BJ (cell line): Measurements from ENCODE around the gene CCNG2. TPM values are rescaled to one million over a fixed set of nuclear protein-coding genes. Genes with fewer than 3 reads are reported as not detected.

Source experiments
- CTCF ChIA-PET: fragments of 350-600 bp; formaldehyde crosslinking; extraction: SDS; loops from one replicate; lab custom pipeline; 2021; ENCODE audit warnings: antibody characterized with exemption, inconsistent platforms; lab: Yijun Ruan, JAX
- POLR2A ChIA-PET: fragments of 300-600 bp; sonication (Branson Sonifier 250); formaldehyde crosslinking; extraction: SDS; loops from one replicate; lab custom pipeline; 2021; ENCODE audit warnings: antibody characterized with exemption; lab: Charles Lee
- DNase-seq: peaks from one replicate; pipeline ENCODE4 v3.0.0-alpha.2; 2011; ENCODE audit warnings: low read depth
- H3K27me3 ChIP-seq: 2 replicates; pipeline ENCODE4 v1.6.0; 2011; ENCODE audit warnings: low read length; ENCODE audit not compliant: control insufficient read depth, insufficient read depth
- H3K36me3 ChIP-seq: 2 replicates; pipeline ENCODE4 v1.5.1; 2011; ENCODE audit warnings: low read length; ENCODE audit not compliant: control insufficient read depth, insufficient read depth
- H3K4me3 ChIP-seq: 2 replicates; pipeline ENCODE4 v1.5.1; 2011; ENCODE audit warnings: low read depth, mild to moderate bottlenecking, control low read depth, low read length
- polyA plus RNA-seq: library from polyadenylated mRNA; depleted of rRNA; stranded (reverse); fragments of >200 nt; gene quantifications from 2 replicates; pipeline ENCODE4 v1.2.3, GENCODE V29; 2011
- TF ChIP-seq, protein P1 (sequence below): IDR thresholded peaks from 2 replicates; pipeline ENCODE4 v1.5.1; 2011; ENCODE audit warnings: low read depth, mild to moderate bottlenecking, control low read depth, inconsistent platforms, low read length, moderate library complexity; ENCODE audit not compliant: insufficient read depth

CCNG2 gene
- polyA plus RNA-seq, 1 experiment = 9.0 TPM

DNA sequence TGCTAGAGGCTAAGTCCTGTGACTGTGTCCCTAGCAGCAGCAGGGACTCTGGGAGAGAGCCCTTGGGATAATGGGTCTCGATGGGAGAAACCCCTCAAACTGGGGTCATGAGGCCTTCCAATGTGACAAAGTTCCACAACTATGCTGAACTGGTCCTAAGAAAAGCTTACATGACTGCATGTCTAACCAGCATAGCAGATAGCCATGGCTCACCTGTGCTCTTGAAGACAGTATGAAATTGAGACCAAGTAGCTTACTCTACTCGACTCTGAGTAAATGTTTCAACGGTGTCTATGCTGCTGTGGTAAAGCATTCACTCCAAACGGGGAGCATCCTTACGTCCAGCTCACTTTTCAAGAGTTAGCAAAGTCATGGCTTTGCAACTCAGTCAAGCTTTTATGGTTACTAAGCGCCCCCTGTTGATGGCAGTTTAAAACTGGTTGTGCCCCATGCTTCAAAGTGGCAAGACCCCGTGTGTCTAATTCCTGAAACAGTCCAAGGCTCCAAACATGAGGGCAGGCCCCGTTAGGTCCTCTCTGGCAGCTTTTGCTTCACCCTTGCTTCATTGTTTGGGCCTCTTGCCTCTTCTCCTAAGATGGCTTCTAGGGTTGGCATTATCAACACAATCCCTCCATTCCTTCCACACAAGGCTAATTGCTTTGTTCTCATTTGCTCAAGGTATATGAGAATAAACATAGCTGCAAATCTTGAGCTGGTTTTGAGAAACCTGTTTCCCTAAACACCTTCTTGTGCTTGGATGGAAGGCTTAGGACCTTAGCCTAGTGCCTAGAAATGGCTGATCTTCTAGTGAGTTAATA lies 46.6 kb downstream of the CCNG2 start:
- peak; percentile 18 for DNase-seq
- POLR2A ChIA-PET = interaction anchor here (0.6 kb wide), 1 partner anchor 153 kb away, joined by 11 read pairs; no protein-coding TSS in a partner anchor
- CTCF ChIA-PET = interaction anchor here (0.6 to 10.1 kb wide), 45 partner anchors 8 to 774 kb away, joined by 3 to 120 read pairs (median 5); no protein-coding TSS in a partner anchor
- Histone ChIP-seq H3K36me3 (no peaks in the 10 kb centered on the region), H3K4me3 (no peak overlapping the region), H3K27me3 (peaks cover 4% of the 10 kb centered on the region)
- TF ChIP-seq, protein P1, sequence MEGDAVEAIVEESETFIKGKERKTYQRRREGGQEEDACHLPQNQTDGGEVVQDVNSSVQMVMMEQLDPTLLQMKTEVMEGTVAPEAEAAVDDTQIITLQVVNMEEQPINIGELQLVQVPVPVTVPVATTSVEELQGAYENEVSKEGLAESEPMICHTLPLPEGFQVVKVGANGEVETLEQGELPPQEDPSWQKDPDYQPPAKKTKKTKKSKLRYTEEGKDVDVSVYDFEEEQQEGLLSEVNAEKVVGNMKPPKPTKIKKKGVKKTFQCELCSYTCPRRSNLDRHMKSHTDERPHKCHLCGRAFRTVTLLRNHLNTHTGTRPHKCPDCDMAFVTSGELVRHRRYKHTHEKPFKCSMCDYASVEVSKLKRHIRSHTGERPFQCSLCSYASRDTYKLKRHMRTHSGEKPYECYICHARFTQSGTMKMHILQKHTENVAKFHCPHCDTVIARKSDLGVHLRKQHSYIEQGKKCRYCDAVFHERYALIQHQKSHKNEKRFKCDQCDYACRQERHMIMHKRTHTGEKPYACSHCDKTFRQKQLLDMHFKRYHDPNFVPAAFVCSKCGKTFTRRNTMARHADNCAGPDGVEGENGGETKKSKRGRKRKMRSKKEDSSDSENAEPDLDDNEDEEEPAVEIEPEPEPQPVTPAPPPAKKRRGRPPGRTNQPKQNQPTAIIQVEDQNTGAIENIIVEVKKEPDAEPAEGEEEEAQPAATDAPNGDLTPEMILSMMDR = peak; percentile 81

DNA sequence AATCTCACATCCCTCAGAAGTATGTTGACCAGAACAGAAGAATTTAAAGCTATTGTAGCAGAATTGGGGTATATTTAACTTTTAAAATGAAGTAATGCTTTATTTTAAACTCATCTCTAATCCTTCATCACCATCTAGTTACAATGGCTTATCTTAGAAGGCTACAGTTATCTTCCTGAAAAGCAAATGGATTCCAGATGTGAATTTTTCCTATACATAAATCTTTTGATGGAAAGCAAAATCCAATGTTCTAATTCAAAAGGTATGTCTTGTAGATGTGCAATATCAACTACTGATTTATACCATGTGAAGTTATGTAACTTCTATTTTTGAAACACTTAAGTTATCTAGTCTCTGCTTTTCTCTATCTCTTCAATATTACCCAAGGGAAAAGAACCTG lies 47.6 kb downstream of the CCNG2 start:
- DNase-seq = no peak
- TF ChIP-seq, protein P1 = no peak
- no peak overlapping the region for H3K4me3 ChIP-seq
- H3K27me3 ChIP-seq = peaks cover 4% of the 10 kb centered on the region
- no peaks in the 10 kb centered on the region for H3K36me3 ChIP-seq
- ChIA-PET CTCF (interaction anchor here (0.7 to 10.1 kb wide), 23 partner anchors 8 to 775 kb away, joined by 3 to 120 read pairs (median 6); no protein-coding TSS in a partner anchor), POLR2A (no interaction called here)

DNA sequence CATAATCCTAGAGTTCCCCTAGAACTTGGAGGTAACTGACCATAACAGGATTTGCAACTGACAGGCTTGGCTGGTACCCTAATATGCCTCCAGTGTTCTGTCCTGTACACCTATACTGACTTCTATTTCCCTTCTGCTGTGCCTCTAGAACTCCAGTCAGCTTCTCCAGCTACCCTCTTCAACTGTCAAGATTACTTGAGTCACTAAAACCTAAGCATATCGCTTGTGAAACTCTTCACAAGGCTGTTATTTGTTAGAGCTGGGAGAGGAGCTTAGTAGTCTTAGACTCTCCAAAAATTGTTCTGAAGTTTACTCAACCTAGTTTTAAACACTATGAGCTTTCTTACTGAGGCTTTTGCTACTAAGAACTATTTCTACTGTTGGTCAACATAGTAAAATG lies 52.0 kb downstream of the CCNG2 start:
- ChIA-PET POLR2A (no interaction called here), CTCF (interaction anchor here (1.7 kb wide), 1 partner anchor 114 kb away, joined by 13 read pairs; no protein-coding TSS in a partner anchor)
- Histone ChIP-seq H3K4me3 (no peak overlapping the region), H3K27me3 (peaks cover 5% of the 10 kb centered on the region), H3K36me3 (no peaks in the 10 kb centered on the region)
- TF ChIP-seq, protein P1 = no peak
- no peak for DNase-seq

DNA sequence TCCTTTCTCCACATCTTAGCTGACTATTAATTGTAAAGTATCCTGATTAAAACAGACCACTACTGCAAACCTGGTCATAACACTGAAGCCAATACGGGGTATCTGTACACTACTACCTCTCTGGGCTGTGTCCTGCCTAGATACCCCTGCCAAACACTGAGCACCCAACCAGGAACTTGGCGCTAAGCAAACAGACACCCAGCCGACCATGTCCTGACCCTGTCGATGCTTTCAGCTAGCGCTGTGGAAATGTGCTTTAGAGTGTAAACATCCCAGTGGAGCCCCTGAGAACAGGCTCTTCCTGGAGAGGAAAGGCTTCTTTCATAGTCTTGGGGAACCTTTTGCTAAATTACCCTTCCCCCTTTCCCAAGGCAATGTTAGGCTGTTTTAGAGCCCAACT lies 52.9 kb downstream of the CCNG2 start:
- Histone ChIP-seq H3K36me3 (no peaks in the 10 kb centered on the region), H3K4me3 (no peak overlapping the region), H3K27me3 (peaks cover 5% of the 10 kb centered on the region)
- ChIA-PET POLR2A (no interaction called here), CTCF (interaction anchor here (0.7 to 1.7 kb wide), 3 partner anchors 21 to 115 kb away, joined by 3 to 13 read pairs (median 3); no protein-coding TSS in a partner anchor)
- no peak for DNase-seq
- TF ChIP-seq, protein P1 = no peak

DNA sequence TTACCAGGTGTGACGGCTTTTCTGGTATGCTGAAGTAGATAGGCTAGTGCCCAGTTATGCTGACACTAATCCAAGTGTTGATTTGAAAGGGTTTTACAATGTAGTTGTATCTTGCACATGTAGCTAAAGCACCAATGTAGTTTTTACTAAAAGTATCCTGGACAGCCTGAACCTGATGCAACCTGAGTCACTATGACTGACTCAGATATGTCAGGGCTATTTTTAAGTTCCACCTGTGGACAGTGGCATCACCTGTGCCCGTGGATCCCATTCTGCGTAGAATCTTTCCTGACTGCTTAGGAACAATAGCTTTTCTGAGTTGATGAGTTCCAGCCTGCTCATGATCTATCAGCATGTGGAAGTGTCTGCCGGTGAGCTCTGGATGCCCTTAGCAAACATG lies 58.1 kb downstream of the CCNG2 start:
- POLR2A ChIA-PET = no interaction called here

More for the DNA sequence above, 58.1 kb downstream of the CCNG2 start:
- CTCF ChIA-PET = interaction anchor here (0.8 to 2.4 kb wide), 3 partner anchors 11 to 138 kb away, joined by 3 to 10 read pairs (median 5); no protein-coding TSS in a partner anchor
- Histone ChIP-seq H3K4me3 (no peak overlapping the region), H3K36me3 (no peaks in the 10 kb centered on the region), H3K27me3 (peaks cover 8% of the 10 kb centered on the region)
- DNase-seq = no peak
- TF ChIP-seq, protein P1 = no peak
